Adrenal gland (tissue), 12 donors: Measurements from ENCODE around the gene MEAF6. TPM values are rescaled to one million over a fixed set of nuclear protein-coding genes. Genes with fewer than 3 reads are reported as not detected.

ENCODE experiments used
- DNase-seq, 7 donors: peaks; one replicate each; pipeline ENCODE4 v3.0.0-alpha.2; 2019 to 2020
- H3K27ac ChIP-seq, 5 donors: fragments of 200-600 bp; sonication (generic) in 4 of 5; 1 replicate in 3 of 5; 2 replicates in 2 of 5; pipeline versions ENCODE4 v1.5.1 to v1.8.0; 2016 to 2020; ENCODE audit warnings: mild to moderate bottlenecking in 1 of 5
- H3K27me3 ChIP-seq: fragments of 200-600 bp; 2 replicates; pipeline ENCODE4 v1.8.0; 2021
- H3K36me3 ChIP-seq, 2 donors: fragments of 200-600 bp; replicated peaks in 1 of 2; 1 replicate in 1 of 2; 2 replicates in 1 of 2; pipeline versions ENCODE4 v1.5.1 to v1.8.0; 2018 to 2022
- H3K4me1 ChIP-seq, 2 donors: fragments of 200-600 bp; replicated peaks in 1 of 2; 1 replicate in 1 of 2; 2 replicates in 1 of 2; pipeline versions ENCODE4 v1.5.1 to v1.8.0; 2018 to 2021
- H3K4me3 ChIP-seq, 4 donors: fragments of 200-600 bp; sonication (generic) in 3 of 4; one replicate each; pipeline ENCODE4 v1.5.1; 2016 to 2018
- H3K9me3 ChIP-seq, 3 donors: fragments of 200-600 bp; sonication (generic) in 1 of 3; replicated peaks in 1 of 3; 1 replicate in 2 of 3; 2 replicates in 1 of 3; pipeline versions ENCODE4 v1.5.1 to v1.8.0; 2016 to 2021
- CTCF ChIP-seq, 6 experiments: fragments of 450-650 bp in 4 of 6; fragments of 200-600 bp in 2 of 6; sonication (generic) in 1 of 6; IDR thresholded peaks; 1 replicate in 5 of 6; 2 replicates in 1 of 6; pipeline versions ENCODE4 v1.5.1 to v1.8.0; 2016 to 2021; ENCODE audit warnings: antibody characterized with exemption in 6 of 6, mild to moderate bottlenecking in 2 of 6, moderate library complexity in 1 of 6
- POLR2A ChIP-seq, 2 donors: fragments of 450-650 bp; IDR thresholded peaks; one replicate each; pipeline ENCODE4 v1.6.1; 2017; ENCODE audit warnings: antibody characterized with exemption in 2 of 2, mild to moderate bottlenecking in 2 of 2, moderate library complexity in 1 of 2
- WGBS, 4 donors: extraction: QIAGEN DNeasy Blood & Tissue Kit in 2 of 4; methylation state at CpG; one replicate each; pipeline versions ENCODE4 v1.1.5 to v1.1.7; 2013 to 2017; 5-methylcytosine and 5-hydroxymethylcytosine counted together
- intact Hi-C, 2 donors: fragments of 100-400 bp; cut with DNase I; formaldehyde crosslinking; loops; one replicate each; pipeline versions ENCODE4 v1.14.1 to v1.15.0; 2022 to 2023
- polyA plus RNA-seq, 3 donors: library from polyadenylated mRNA; stranded (reverse); fragments of 200-250 nt in 2 of 3; fragments of 350-450 nt in 1 of 3; fragmentation: Illumina TruSeq in 1 of 3; extraction: RNeasy Lipid Tissue Mini Kit (QIAGEN cat#74804) in 1 of 3; gene quantifications; one replicate each; pipeline ENCODE4 v1.2.3, GENCODE V29; 2013 to 2014
- total RNA-seq, 9 donors: library from RNA; depleted of rRNA in 4 of 9; stranded (reverse); fragments of >200 nt in 4 of 9; fragments of 120-200 nt in 1 of 9; fragmentation: NEBNext Ultra II Directional in 1 of 9; extraction: Animal tissue kit (Norgen Biotek cat#: 25700) in 1 of 9; gene quantifications; one replicate each; pipeline versions ENCODE4 v1.1.0 to v1.2.4, GENCODE V29; 2013 to 2023
- donor health status: healthy with polysubstance abuse.
- donor health status: Bipolar disorder and iron deficiency.
- donor health status: DM: yes; HTN: yes; CAD: no.
- donor health status: DM: no; HTN: no; CAD: no.
- donor health status: DM: no; HTN: no; CAD: no.
- donor health status: DM: yes; HTN: yes; CAD: no.

MEAF6 gene
- total and polyA plus RNA-seq, 12 donors = 37.8 to 74.5 (median 56.0) TPM

- WGBS, 4 donors = 22 to 25% (median 23%) methylated on average over 7 to 10 of the region's 10 CpGs
- Histone ChIP-seq H3K27ac (peak overlapping the region; percentile 28 to 98 (median 68)), H3K4me1 (peaks cover 38 to 55% of the 10 kb centered on the region in 2 donors), H3K4me3 (no peak overlapping the region), H3K9me3 (no peaks in the 10 kb centered on the region), H3K36me3 (peaks cover 0 to 45% of the 10 kb centered on the region in 2 donors), H3K27me3 (no peaks in the 10 kb centered on the region)
- intact Hi-C loops = loop anchor here (2.0 kb wide), 1 partner anchor 32 kb away; no protein-coding TSS in a partner anchor
- peak; percentile 77 to 91 (median 84) for DNase-seq
- no peak for TF ChIP-seq POLR2A (IDR thresholded peaks at IDR 0.05)
- peak; percentile 97 to 99 (median 98) for TF ChIP-seq CTCF (IDR thresholded peaks at IDR 0.05)
Measured at GRCh38 chr1:37486680-37487618, 27.6 kb downstream of the MEAF6 start.

- DNase-seq = peak in 6 of 7 donors; percentile 34 to 65 (median 43)
- peaks cover 0 to 47% of the 10 kb centered on the region in 2 donors for H3K36me3 ChIP-seq
- H3K4me1 ChIP-seq = peaks cover 41 to 64% of the 10 kb centered on the region in 2 donors
- peak overlapping the region; percentile 64 to 98 (median 69) for H3K27ac ChIP-seq
- H3K27me3 ChIP-seq = no peaks in the 10 kb centered on the region
- no peak overlapping the region for H3K4me3 ChIP-seq
- WGBS, 4 donors = 35 to 58% (median 43%) methylated on average over 2 to 6 of the region's 6 CpGs
- intact Hi-C loops = loop anchor here (2.0 kb wide), 1 partner anchor 31 kb away; no protein-coding TSS in a partner anchor
- H3K9me3 ChIP-seq = no peaks in the 10 kb centered on the region
- no peak for TF ChIP-seq POLR2A (IDR thresholded peaks at IDR 0.05)
- no peak for TF ChIP-seq CTCF (IDR thresholded peaks at IDR 0.05)
Measured at GRCh38 chr1:37485902-37486679, 28.5 kb downstream of the MEAF6 start.

GRCh38 chr1:37484325-37485051 lies 30.1 kb downstream of the MEAF6 start:
- WGBS, 4 donors = 35 to 59% (median 44%) methylated on average over 7 of the region's 7 CpGs
- H3K36me3 ChIP-seq = peaks cover 0 to 49% of the 10 kb centered on the region in 2 donors

More at GRCh38 chr1:37484325-37485051, 30.1 kb downstream of the MEAF6 start:
- Histone ChIP-seq H3K4me3 (no peak overlapping the region), H3K9me3 (no peaks in the 10 kb centered on the region), H3K4me1 (peaks cover 51 to 80% of the 10 kb centered on the region in 2 donors), H3K27me3 (no peaks in the 10 kb centered on the region), H3K27ac (peak overlapping the region; percentile 64 to 98 (median 71))
- DNase-seq = peak; percentile 46 to 80 (median 71)
- no peak for TF ChIP-seq CTCF (IDR thresholded peaks at IDR 0.05)
- TF ChIP-seq POLR2A (IDR thresholded peaks at IDR 0.05) = peak in 1 of 2 donors; percentile 26
- intact Hi-C loops = no loop called here
